Uterus (tissue), 2 donors: ENCODE measurements around the gene KCNQ2.

ENCODE experiments used
- POLR2A ChIP-seq, 2 donors: fragments of 450-650 bp; IDR thresholded peaks; one replicate each; pipeline ENCODE4 v1.6.1; 2016; ENCODE audit warnings: antibody characterized with exemption in 2 of 2, mild to moderate bottlenecking in 1 of 2, moderate library complexity in 1 of 2
- TF ChIP-seq, protein P1 (sequence below), 4 experiments: fragments of 200-600 bp in 2 of 4; fragments of 450-650 bp in 2 of 4; sonication (generic) in 2 of 4; IDR thresholded peaks; one replicate each; pipeline ENCODE4 v1.5.1; 2016 to 2019; ENCODE audit warnings: antibody characterized with exemption in 4 of 4, mild to moderate bottlenecking in 2 of 4, moderate library complexity in 1 of 4

GRCh38 chr20:63498960-63499337, 26.5 kb upstream of the KCNQ2 start, which contains the start of gene EEF1A2:
- no peak for TF ChIP-seq POLR2A (IDR thresholded peaks at IDR 0.05)
- TF ChIP-seq, protein P1, sequence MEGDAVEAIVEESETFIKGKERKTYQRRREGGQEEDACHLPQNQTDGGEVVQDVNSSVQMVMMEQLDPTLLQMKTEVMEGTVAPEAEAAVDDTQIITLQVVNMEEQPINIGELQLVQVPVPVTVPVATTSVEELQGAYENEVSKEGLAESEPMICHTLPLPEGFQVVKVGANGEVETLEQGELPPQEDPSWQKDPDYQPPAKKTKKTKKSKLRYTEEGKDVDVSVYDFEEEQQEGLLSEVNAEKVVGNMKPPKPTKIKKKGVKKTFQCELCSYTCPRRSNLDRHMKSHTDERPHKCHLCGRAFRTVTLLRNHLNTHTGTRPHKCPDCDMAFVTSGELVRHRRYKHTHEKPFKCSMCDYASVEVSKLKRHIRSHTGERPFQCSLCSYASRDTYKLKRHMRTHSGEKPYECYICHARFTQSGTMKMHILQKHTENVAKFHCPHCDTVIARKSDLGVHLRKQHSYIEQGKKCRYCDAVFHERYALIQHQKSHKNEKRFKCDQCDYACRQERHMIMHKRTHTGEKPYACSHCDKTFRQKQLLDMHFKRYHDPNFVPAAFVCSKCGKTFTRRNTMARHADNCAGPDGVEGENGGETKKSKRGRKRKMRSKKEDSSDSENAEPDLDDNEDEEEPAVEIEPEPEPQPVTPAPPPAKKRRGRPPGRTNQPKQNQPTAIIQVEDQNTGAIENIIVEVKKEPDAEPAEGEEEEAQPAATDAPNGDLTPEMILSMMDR (IDR thresholded peaks at IDR 0.05): no peak
